Right lobe of liver (tissue), 6 donors: ENCODE measurements around the gene CD247. TPM values are rescaled to one million over a fixed set of nuclear protein-coding genes. Genes with fewer than 3 reads are reported as not detected.

Source experiments
- ATAC-seq, 4 donors: fragments of 200-7000 bp; cut with Tn5 transposase; one replicate each; pipeline ENCODE4 v1.9.1; 2020; ENCODE audit warnings: mild to moderate bottlenecking in 4 of 4, moderate library complexity in 4 of 4
- DNase-seq, 3 donors: peaks; one replicate each; pipeline ENCODE4 v3.0.0-alpha.2; 2020
- H3K27ac ChIP-seq, 3 donors: fragments of 200-600 bp; one replicate each; pipeline ENCODE4 v1.8.0; 2022
- H3K27me3 ChIP-seq, 2 donors: fragments of 200-600 bp; one replicate each; pipeline ENCODE4 v1.8.0; 2022
- H3K36me3 ChIP-seq, 4 donors: fragments of 200-600 bp; sonication (generic) in 1 of 4; one replicate each; pipeline versions ENCODE4 v1.5.1 to v1.8.0; 2017 to 2022; ENCODE audit warnings: control low read depth in 1 of 4
- H3K4me1 ChIP-seq, 4 donors: fragments of 200-600 bp; sonication (generic) in 1 of 4; one replicate each; pipeline versions ENCODE4 v1.5.1 to v1.8.0; 2017 to 2022; ENCODE audit warnings: control low read depth in 1 of 4
- H3K4me3 ChIP-seq, 3 donors: fragments of 200-600 bp; one replicate each; pipeline ENCODE4 v1.8.0; 2022
- H3K9me3 ChIP-seq, 4 donors: fragments of 200-600 bp; sonication (generic) in 1 of 4; one replicate each; pipeline versions ENCODE4 v1.5.1 to v1.8.0; 2017 to 2022; ENCODE audit warnings: control low read depth in 1 of 4
- CTCF ChIP-seq, 4 donors: fragments of 200-600 bp in 3 of 4; fragments of 450-650 bp in 1 of 4; IDR thresholded peaks; one replicate each; pipeline versions ENCODE4 v1.5.1 to v1.8.0; 2016 to 2022; ENCODE audit warnings: antibody characterized with exemption in 4 of 4, mild to moderate bottlenecking in 2 of 4
- POLR2A ChIP-seq: fragments of 450-650 bp; IDR thresholded peaks from one replicate; pipeline ENCODE4 v1.6.1; 2017; ENCODE audit warnings: antibody characterized with exemption, mild to moderate bottlenecking
- whole genome bisulfite sequencing: methylation state at CpG from one replicate; pipeline ENCODE4 v1.1.6; 2018; ENCODE audit warnings: low coverage, low lambda C conversion rate; ENCODE audit not compliant: insufficient coverage; ENCODE audit errors: missing lambda C conversion rate; 5-methylcytosine and 5-hydroxymethylcytosine counted together
- intact Hi-C, 2 donors: fragments of 100-400 bp; cut with DNase I; formaldehyde crosslinking; loops; one replicate each; pipeline versions ENCODE4 v1.11.2 to v1.14.1; 2022
- total RNA-seq, 6 experiments: library from RNA; depleted of rRNA in 2 of 6; stranded (reverse); fragments of >200 nt in 2 of 6; fragmentation: NEBNext Ultra II Directional in 3 of 6; extraction: Animal tissue kit (Norgen Biotek cat#: 25700) in 3 of 6; gene quantifications; one replicate each; pipeline versions ENCODE4 v1.1.0 to v1.2.4, GENCODE V29; 2016 to 2023
- donor health status: DM: no; HTN: yes; CAD: no.
- donor health status: DM: no; HTN: no; CAD: no.
- donor health status: DM: no; HTN: no; CAD: no.
- donor health status: DM: no; HTN: yes; CAD: no.
- donor health status: DM: no; HTN: yes; CAD: no.

The CD247 gene
- total RNA-seq, 6 experiments from 2014 or later = 0.48 to 2.2 (median 0.71) TPM

GRCh38 chr1:167440345-167440744 is 78.0 kb downstream of the CD247 start:
- Histone ChIP-seq H3K4me1 (peaks cover 0 to 8% (median 0%) of the 10 kb centered on the region in 4 donors), H3K27ac (no peak overlapping the region), H3K36me3 (no peaks in the 10 kb centered on the region), H3K9me3 (no peaks in the 10 kb centered on the region), H3K4me3 (no peak overlapping the region), H3K27me3 (no peaks in the 10 kb centered on the region)
- DNase-seq = no peak
- ATAC-seq = no peak
- WGBS = 83% methylated on average over 2 of the region's 4 CpGs
- no peak for TF ChIP-seq POLR2A
- TF ChIP-seq CTCF (IDR thresholded peaks at IDR 0.05) = no peak
- intact Hi-C loops = loop anchor here (5.0 to 10.0 kb wide), 2 partner anchors 373 to 376 kb away; no protein-coding TSS in a partner anchor

DNA sequence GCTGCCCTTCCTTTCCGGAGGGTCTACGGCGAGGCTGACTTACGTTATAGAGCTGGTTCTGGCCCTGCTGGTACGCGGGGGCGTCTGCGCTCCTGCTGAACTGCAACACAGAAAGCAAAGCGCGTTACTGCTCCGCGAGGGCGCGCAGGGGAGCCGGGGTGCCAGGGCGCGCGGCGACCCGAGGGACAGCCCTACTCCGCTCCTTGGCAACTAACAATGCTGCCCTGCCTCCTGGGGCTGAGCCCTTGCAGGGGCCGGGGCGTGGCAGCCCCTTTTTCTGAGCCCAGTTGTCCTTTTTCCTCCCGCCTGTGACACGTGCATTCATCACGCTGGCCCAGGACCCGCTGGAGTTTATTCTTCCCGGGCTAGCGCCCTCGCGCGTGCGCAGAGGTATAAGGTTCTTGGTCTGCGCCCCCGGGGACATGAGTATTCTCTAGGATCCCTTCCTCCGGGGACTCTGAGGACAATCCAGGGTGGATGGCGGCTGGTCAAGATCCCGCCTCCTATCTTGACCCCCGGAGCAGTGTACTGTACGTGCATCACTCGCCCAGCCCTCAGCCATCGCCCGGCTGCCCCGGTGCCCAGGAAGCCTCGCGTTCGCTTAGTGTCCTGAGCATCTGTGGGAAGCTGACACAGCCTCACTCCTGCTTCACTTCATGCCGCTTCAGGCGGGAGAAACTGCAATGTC is 78.9 kb downstream of the CD247 start:
- Histone ChIP-seq H3K9me3 (no peaks in the 10 kb centered on the region), H3K4me1 (peaks cover 0 to 8% (median 0%) of the 10 kb centered on the region in 4 donors), H3K36me3 (no peaks in the 10 kb centered on the region), H3K27me3 (no peaks in the 10 kb centered on the region), H3K4me3 (peak overlapping the region in 2 of 3 donors; percentile 22 to 38), H3K27ac (no peak overlapping the region)
- DNase-seq (peak in 1 of 3 donors; percentile 48), ATAC-seq (peak; percentile 37 to 55 (median 46))
- intact Hi-C loops = no loop called here
- 17% methylated on average over 32 of the region's 49 CpGs for WGBS
- TF ChIP-seq POLR2A = no peak
- TF ChIP-seq CTCF (IDR thresholded peaks at IDR 0.05) = peak in 2 of 4 donors; percentile 15

- TF ChIP-seq CTCF (IDR thresholded peaks at IDR 0.05) = no peak
- TF ChIP-seq POLR2A = no peak
- no peak overlapping the region for H3K4me3 ChIP-seq
- H3K36me3 ChIP-seq = no peaks in the 10 kb centered on the region
- intact Hi-C loops = no loop called here
- ATAC-seq (no peak), DNase-seq (no peak)
- peaks cover 0 to 8% (median 0%) of the 10 kb centered on the region in 4 donors for H3K4me1 ChIP-seq
- H3K27ac ChIP-seq = no peak overlapping the region
- WGBS = 46% methylated on average over 5 of the region's 17 CpGs
- H3K27me3 ChIP-seq = no peaks in the 10 kb centered on the region
- H3K9me3 ChIP-seq = no peaks in the 10 kb centered on the region
Observed at GRCh38 chr1:167438171-167439138, 79.9 kb downstream of the CD247 start.

GRCh38 chr1:167435484-167435883 is 82.8 kb downstream of the CD247 start:
- Histone ChIP-seq H3K4me3 (no peak overlapping the region), H3K27ac (no peak overlapping the region), H3K9me3 (no peaks in the 10 kb centered on the region), H3K4me1 (peaks cover 0 to 8% (median 0%) of the 10 kb centered on the region in 4 donors), H3K27me3 (no peaks in the 10 kb centered on the region), H3K36me3 (no peaks in the 10 kb centered on the region)
- intact Hi-C loops = no loop called here
- ATAC-seq (no peak), DNase-seq (no peak)
- WGBS = 100% methylated on average over 3 of the region's 4 CpGs
- TF ChIP-seq CTCF (IDR thresholded peaks at IDR 0.05) = no peak
- no peak for TF ChIP-seq POLR2A
